Endothelial cell of umbilical vein (primary cell): ENCODE measurements around the gene CIITA.

ENCODE experiments used
- CTCF ChIP-seq, 2 donors: IDR thresholded peaks; 1 replicate in 1 of 2; 2 replicates in 1 of 2; pipeline ENCODE4 v1.5.1; 2011; ENCODE audit warnings: low read length in 2 of 2, mild to moderate bottlenecking in 2 of 2, moderate library complexity in 2 of 2, control low read depth in 1 of 2, inconsistent platforms in 1 of 2, low read depth in 1 of 2; ENCODE audit not compliant: insufficient read depth in 1 of 2; ENCODE audit errors: extremely low read depth in 1 of 2
- EZH2 ChIP-seq: IDR thresholded peaks from 2 replicates; pipeline ENCODE4 v1.6.1; 2012; ENCODE audit warnings: borderline replicate concordance, low read depth, mild to moderate bottlenecking, moderate library complexity, low read length, inconsistent platforms; ENCODE audit not compliant: severe bottlenecking
- FOS ChIP-seq: IDR thresholded peaks from 2 replicates; pipeline ENCODE4 v1.6.1; 2011; ENCODE audit warnings: mild to moderate bottlenecking, low read length, moderate library complexity, borderline replicate concordance; ENCODE audit not compliant: insufficient read depth
- JUN ChIP-seq: IDR thresholded peaks from 2 replicates; pipeline ENCODE4 v1.6.1; 2011; ENCODE audit warnings: borderline replicate concordance, low read depth; ENCODE audit not compliant: insufficient read length, insufficient read depth
- MAX ChIP-seq: IDR thresholded peaks from 2 replicates; pipeline ENCODE4 v1.6.1; 2011; ENCODE audit not compliant: insufficient read depth, insufficient read length
- MYC ChIP-seq: IDR thresholded peaks from one replicate; pipeline ENCODE4 v1.6.1; 2011; ENCODE audit warnings: mild to moderate bottlenecking, low read depth, low read length
- POLR2A ChIP-seq: IDR thresholded peaks from 2 replicates; pipeline ENCODE4 v1.6.1; 2012; ENCODE audit warnings: low read depth, mild to moderate bottlenecking, control low read depth, low read length
- POLR2AphosphoS5 ChIP-seq: IDR thresholded peaks from 2 replicates; pipeline ENCODE4 v1.6.1; 2012; ENCODE audit warnings: low read depth, mild to moderate bottlenecking, control low read depth, low read length, moderate library complexity; ENCODE audit not compliant: insufficient read depth

- TF ChIP-seq POLR2A (no peak), CTCF (IDR thresholded peaks at IDR 0.05; ENCODE audit: extremely low read depth in 1 of 2, insufficient read depth in 1 of 2, low read depth in 1 of 2, low read length in 2 of 2) (no peak), EZH2 (no peak), POLR2AphosphoS5 (no peak), MAX (no peak), JUN (no peak), MYC (no peak), FOS (no peak)
These were observed 39.5 kb downstream of the CIITA start for GRCh38 chr16:10916534-10916933.
